Fibroblast of mammary gland (primary cell): ENCODE data around the gene TSEN15.

Experiments
- DNase-seq: peaks from one replicate; pipeline ENCODE4 v3.0.0-alpha.2; 2010; ENCODE audit warnings: low read depth
- H3K4me3 ChIP-seq: 2 replicates; pipeline ENCODE4 v1.5.1; 2011; ENCODE audit warnings: low read depth, mild to moderate bottlenecking, low read length, moderate library complexity; ENCODE audit not compliant: control insufficient read depth
- CTCF ChIP-seq: conservative IDR thresholded peaks from 2 replicates; pipeline ENCODE4 v1.5.1; 2011; ENCODE audit warnings: low read depth, low read length, inconsistent platforms; ENCODE audit not compliant: control insufficient read depth, insufficient read depth

TSEN15 gene

DNA sequence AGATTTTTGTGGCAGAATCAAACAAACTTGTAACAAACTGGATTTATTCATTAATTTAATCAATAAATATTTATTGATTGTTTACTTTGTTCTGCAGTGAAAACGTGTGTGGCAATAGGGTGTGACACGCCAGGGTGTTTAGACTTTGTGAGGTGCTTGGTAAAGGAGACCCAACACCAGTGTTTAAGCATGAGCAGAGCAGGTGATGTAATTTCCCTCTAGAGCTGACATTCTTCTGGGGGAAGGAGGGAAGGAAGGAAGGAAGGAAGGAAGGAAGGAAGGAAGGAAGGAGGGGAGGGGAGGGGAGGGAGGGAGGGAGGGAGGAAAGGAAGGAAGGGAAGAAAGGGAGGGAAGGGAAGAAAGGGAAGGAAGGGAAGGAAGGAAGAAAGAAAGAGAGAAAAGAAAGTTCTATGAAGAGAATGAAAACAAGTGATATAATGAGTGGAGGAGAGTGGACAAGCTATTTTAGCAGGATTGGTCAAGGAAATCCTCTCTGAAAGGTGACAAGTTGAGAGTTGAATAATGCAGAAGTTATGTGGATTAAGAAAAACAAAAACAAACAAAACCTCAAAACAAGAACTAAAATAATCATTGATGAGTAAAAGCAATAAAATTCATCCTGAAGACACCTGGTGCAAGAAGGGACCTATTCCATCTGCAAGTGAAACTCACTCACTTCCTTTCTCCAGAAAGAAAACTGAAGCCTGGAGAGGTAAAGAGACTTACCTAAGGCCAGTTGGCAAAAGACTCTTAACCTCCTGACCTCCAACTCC, 60.8 kb downstream of the TSEN15 start:
- no peak for TF ChIP-seq CTCF
- DNase-seq: no peak
- H3K4me3 ChIP-seq: no peak overlapping the region

DNA sequence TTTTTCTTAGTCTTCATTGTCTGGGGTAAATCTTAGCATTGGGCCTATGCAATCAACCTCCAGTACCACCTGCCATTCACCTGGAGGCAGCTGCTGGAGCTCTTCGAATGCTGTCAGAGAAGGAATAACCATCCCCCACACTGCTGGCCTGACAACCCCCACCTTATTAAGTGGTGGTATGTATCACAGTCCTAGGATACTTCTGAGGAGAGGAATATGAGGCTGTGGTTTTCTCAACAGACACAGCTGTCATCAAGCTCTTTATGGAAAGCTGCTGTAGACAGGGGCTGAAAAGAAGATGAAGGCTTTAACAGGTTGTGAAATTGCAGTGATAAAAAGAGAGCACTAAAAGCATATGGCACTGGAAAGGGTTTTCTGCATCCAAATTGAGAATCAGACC, 61.7 kb downstream of the TSEN15 start:
- TF ChIP-seq CTCF: no peak
- H3K4me3 ChIP-seq: no peak overlapping the region
- no peak for DNase-seq

- DNase-seq: no peak
- no peak overlapping the region for H3K4me3 ChIP-seq
- no peak for TF ChIP-seq CTCF
Observed at GRCh38 chr1:184114818-184115398, 63.4 kb downstream of the TSEN15 start.

- no peak for DNase-seq
- TF ChIP-seq CTCF: no peak
- no peak overlapping the region for H3K4me3 ChIP-seq
Observed at GRCh38 chr1:184116287-184116686, 64.8 kb downstream of the TSEN15 start.

GRCh38 chr1:184118046-184118445, 66.5 kb downstream of the TSEN15 start:
- no peak overlapping the region for H3K4me3 ChIP-seq
- peak; percentile 96 for DNase-seq
- TF ChIP-seq CTCF: no peak
